ENCODE data around the gene CD300LG. TPM values are rescaled to one million over a fixed set of nuclear protein-coding genes. Genes with fewer than 3 reads are reported as not detected.

Gene CD300LG
- total RNA-seq, 1 experiment from 2014 or later: not detected

DNA sequence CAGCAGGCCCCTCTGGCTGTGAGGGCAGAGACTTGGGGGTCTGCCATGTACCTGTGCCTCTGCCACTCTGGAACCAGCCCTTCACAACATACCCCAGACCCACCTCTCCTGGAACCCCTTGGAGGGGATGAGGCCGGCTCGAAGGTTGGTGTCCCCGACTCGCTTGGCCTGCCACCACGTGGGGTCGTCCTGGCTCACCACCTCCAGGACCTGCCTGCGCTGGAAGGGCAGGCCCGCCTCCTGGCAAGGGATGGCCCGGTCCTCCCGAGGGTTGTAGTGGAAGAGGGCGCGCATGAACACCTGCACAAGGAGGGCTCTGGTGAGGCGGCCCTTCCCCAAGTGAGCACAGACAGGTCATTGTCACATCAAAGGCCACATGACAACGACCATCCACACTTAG is 26.2 kb upstream of the CD300LG start:
- intact Hi-C loops (cut with micrococcal nuclease): no loop called here
- ChIA-PET RAD21 (ENCODE audit: low non-redundant PET in 1 of 2, low total read pairs in 2 of 2, uncharacterized antibody in 2 of 2, unreplicated experiment in 2 of 2) (no interaction called here), CTCF (no interaction called here)

More for the DNA sequence above, 26.2 kb upstream of the CD300LG start:
- Histone ChIP-seq H3K4me3 (replicated peaks in 1 of 2; ENCODE audit: low read depth in 1 of 2, low read length in 2 of 2) (no peak overlapping the region), H3K4me2 (ENCODE audit: low read length) (no peak overlapping the region), H3K4me1 (ENCODE audit: control insufficient read depth in 1 of 2, insufficient read depth in 2 of 2, low read length in 2 of 2) (no peaks in the 10 kb centered on the region), H2AFZ (ENCODE audit: low read depth, low read length, poor library complexity, severe bottlenecking) (no peak overlapping the region), H3K9ac (ENCODE audit: low read length) (no peak overlapping the region), H3K27ac (ENCODE audit: low read depth, low read length) (no peak overlapping the region), H3K36me3 (ENCODE audit: control insufficient read depth in 1 of 2, insufficient read depth in 2 of 2, low read length in 2 of 2) (peaks cover 4 to 20% of the 10 kb centered on the region in 2 experiments; a peak in 2 of 4 replicates), H3K9me3 (ENCODE audit: control insufficient read depth in 1 of 2, insufficient read depth in 1 of 2, low read depth in 1 of 2, low read length in 2 of 2) (no peaks in the 10 kb centered on the region), H4K20me1 (ENCODE audit: insufficient read depth) (no peaks in the 10 kb centered on the region), H3K9me2 (ENCODE audit: insufficient read depth) (no peaks in the 10 kb centered on the region), H3K79me2 (ENCODE audit: insufficient read depth, low read length) (no peaks in the 10 kb centered on the region), H3K27me3 (ENCODE audit: insufficient read depth, low read length) (no peaks in the 10 kb centered on the region)
- POLR2A ChIA-PET: no interaction called here
- no peak for ATAC-seq
- TF ChIP-seq, protein P1, sequence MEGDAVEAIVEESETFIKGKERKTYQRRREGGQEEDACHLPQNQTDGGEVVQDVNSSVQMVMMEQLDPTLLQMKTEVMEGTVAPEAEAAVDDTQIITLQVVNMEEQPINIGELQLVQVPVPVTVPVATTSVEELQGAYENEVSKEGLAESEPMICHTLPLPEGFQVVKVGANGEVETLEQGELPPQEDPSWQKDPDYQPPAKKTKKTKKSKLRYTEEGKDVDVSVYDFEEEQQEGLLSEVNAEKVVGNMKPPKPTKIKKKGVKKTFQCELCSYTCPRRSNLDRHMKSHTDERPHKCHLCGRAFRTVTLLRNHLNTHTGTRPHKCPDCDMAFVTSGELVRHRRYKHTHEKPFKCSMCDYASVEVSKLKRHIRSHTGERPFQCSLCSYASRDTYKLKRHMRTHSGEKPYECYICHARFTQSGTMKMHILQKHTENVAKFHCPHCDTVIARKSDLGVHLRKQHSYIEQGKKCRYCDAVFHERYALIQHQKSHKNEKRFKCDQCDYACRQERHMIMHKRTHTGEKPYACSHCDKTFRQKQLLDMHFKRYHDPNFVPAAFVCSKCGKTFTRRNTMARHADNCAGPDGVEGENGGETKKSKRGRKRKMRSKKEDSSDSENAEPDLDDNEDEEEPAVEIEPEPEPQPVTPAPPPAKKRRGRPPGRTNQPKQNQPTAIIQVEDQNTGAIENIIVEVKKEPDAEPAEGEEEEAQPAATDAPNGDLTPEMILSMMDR (IDR thresholded peaks at IDR 0.05 in 2 of 3, conservative IDR thresholded peaks at IDR 0.05 in 1 of 3; ENCODE audit: borderline replicate concordance in 1 of 3, insufficient read depth in 1 of 3, low read depth in 2 of 3, low read length in 2 of 3): no peak
- TF ChIP-seq SP1 (IDR thresholded peaks at IDR 0.05; ENCODE audit: low read depth) (no peak), CEBPB (IDR thresholded peaks at IDR 0.05; ENCODE audit: low read depth) (no peak), ZFX (IDR thresholded peaks at IDR 0.05) (no peak), EZH2 (IDR thresholded peaks at IDR 0.05) (no peak), POLR2AphosphoS5 (IDR thresholded peaks at IDR 0.05; ENCODE audit: low read depth, low read length) (no peak), RAD21 (IDR thresholded peaks at IDR 0.05; ENCODE audit: low read depth) (no peak), TCF7L2 (IDR thresholded peaks at IDR 0.05; ENCODE audit: borderline replicate concordance, extremely low read depth, insufficient read depth, insufficient read length) (no peak), EZH2phosphoT487 (IDR thresholded peaks at IDR 0.05; ENCODE audit: borderline replicate concordance) (no peak), SIN3A (IDR thresholded peaks at IDR 0.05; ENCODE audit: low read depth) (no peak), FOSL1 (IDR thresholded peaks at IDR 0.05; ENCODE audit: low read depth) (no peak), ZNF274 (IDR thresholded peaks at IDR 0.05; ENCODE audit: low read depth, low read length) (no peak), CBX3 (IDR thresholded peaks at IDR 0.05; ENCODE audit: low read depth) (no peak)
- TF ChIP-seq, protein P2, sequence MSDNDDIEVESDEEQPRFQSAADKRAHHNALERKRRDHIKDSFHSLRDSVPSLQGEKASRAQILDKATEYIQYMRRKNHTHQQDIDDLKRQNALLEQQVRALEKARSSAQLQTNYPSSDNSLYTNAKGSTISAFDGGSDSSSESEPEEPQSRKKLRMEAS (IDR thresholded peaks at IDR 0.05): no peak
- TF ChIP-seq, protein P3, sequence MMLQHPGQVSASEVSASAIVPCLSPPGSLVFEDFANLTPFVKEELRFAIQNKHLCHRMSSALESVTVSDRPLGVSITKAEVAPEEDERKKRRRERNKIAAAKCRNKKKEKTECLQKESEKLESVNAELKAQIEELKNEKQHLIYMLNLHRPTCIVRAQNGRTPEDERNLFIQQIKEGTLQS (IDR thresholded peaks at IDR 0.05): no peak
- TF ChIP-seq, protein P4, sequence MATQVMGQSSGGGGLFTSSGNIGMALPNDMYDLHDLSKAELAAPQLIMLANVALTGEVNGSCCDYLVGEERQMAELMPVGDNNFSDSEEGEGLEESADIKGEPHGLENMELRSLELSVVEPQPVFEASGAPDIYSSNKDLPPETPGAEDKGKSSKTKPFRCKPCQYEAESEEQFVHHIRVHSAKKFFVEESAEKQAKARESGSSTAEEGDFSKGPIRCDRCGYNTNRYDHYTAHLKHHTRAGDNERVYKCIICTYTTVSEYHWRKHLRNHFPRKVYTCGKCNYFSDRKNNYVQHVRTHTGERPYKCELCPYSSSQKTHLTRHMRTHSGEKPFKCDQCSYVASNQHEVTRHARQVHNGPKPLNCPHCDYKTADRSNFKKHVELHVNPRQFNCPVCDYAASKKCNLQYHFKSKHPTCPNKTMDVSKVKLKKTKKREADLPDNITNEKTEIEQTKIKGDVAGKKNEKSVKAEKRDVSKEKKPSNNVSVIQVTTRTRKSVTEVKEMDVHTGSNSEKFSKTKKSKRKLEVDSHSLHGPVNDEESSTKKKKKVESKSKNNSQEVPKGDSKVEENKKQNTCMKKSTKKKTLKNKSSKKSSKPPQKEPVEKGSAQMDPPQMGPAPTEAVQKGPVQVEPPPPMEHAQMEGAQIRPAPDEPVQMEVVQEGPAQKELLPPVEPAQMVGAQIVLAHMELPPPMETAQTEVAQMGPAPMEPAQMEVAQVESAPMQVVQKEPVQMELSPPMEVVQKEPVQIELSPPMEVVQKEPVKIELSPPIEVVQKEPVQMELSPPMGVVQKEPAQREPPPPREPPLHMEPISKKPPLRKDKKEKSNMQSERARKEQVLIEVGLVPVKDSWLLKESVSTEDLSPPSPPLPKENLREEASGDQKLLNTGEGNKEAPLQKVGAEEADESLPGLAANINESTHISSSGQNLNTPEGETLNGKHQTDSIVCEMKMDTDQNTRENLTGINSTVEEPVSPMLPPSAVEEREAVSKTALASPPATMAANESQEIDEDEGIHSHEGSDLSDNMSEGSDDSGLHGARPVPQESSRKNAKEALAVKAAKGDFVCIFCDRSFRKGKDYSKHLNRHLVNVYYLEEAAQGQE (IDR thresholded peaks at IDR 0.05; ENCODE audit: low read depth): no peak
- no peak for DNase-seq (ENCODE audit: low read depth, low spot score)
- no TSS peak for BruUV-seq (replicated peaks)
